Lower leg skin (tissue), 3 donors: ENCODE results near the gene FAM131A.

ENCODE experiments used
- CTCF ChIP-seq, 3 donors: fragments of 450-650 bp; IDR thresholded peaks; one replicate each; pipeline ENCODE4 v1.5.1; 2016; ENCODE audit warnings: antibody characterized with exemption in 3 of 3, mild to moderate bottlenecking in 3 of 3, moderate library complexity in 2 of 3
- POLR2A ChIP-seq, 2 donors: fragments of 450-650 bp; IDR thresholded peaks; one replicate each; pipeline ENCODE4 v1.6.1; 2016 to 2017; ENCODE audit warnings: antibody characterized with exemption in 2 of 2, mild to moderate bottlenecking in 1 of 2, moderate library complexity in 1 of 2

- TF ChIP-seq CTCF (IDR thresholded peaks at IDR 0.05) (no peak), POLR2A (IDR thresholded peaks at IDR 0.05) (no peak)
Measured at GRCh38 chr3:184382326-184383032, 45.1 kb downstream of the FAM131A start.
